SK-N-MC (cell line): ENCODE measurements around the gene TPD52L2.

ENCODE experiments used
- DNase-seq: peaks from one replicate; pipeline ENCODE4 v3.0.0-alpha.2; 2011; ENCODE audit warnings: low read depth, low spot score
- H3K27ac ChIP-seq: fragments of 200-600 bp; sonication (generic); 2 replicates; pipeline ENCODE4 v1.5.1; 2016; ENCODE audit warnings: mixed run types
- H3K36me3 ChIP-seq: fragments of 200-600 bp; sonication (generic); 2 replicates; pipeline ENCODE4 v1.6.1; 2017; ENCODE audit warnings: antibody characterized with exemption, low read length, mixed read lengths; ENCODE audit not compliant: insufficient read depth
- H3K4me3 ChIP-seq: fragments of 200-600 bp; sonication (generic); 2 replicates; pipeline ENCODE4 v1.5.1; 2016
- H3K9ac ChIP-seq: fragments of 200-600 bp; sonication (generic); 2 replicates; pipeline ENCODE4 v1.8.0; 2017; ENCODE audit warnings: mixed run types, mixed read lengths; ENCODE audit not compliant: insufficient read length
- H3K9me3 ChIP-seq: fragments of 200-600 bp; sonication (generic); 2 replicates; pipeline ENCODE4 v1.6.1; 2017; ENCODE audit warnings: low read depth, mild to moderate bottlenecking, antibody characterized with exemption, low read length, moderate library complexity, mixed read lengths
- EZH2 ChIP-seq: fragments of 200-600 bp; sonication (generic); IDR thresholded peaks from one replicate; pipeline ENCODE4 v1.6.1; 2017; ENCODE audit warnings: antibody characterized with exemption
- FOXP2 ChIP-seq: optimal IDR thresholded peaks from 2 replicates; pipeline ENCODE3; 2011; ENCODE audit warnings: mild to moderate bottlenecking, moderate library complexity; ENCODE audit not compliant: insufficient read depth; ENCODE audit errors: extremely low read length, control extremely low read depth
- POLR2AphosphoS5 ChIP-seq: IDR thresholded peaks from 2 replicates; pipeline ENCODE4 v1.6.1; 2012; ENCODE audit warnings: mild to moderate bottlenecking, low read depth, low read length, borderline replicate concordance

TPD52L2 gene

GRCh38 chr20:63940472-63941266, 75.6 kb downstream of the TPD52L2 start:
- Histone ChIP-seq H3K36me3 (peaks cover 28% of the 10 kb centered on the region; the same call in 1 of the 2 replicates), H3K9ac (no peak overlapping the region)

More at GRCh38 chr20:63940472-63941266, 75.6 kb downstream of the TPD52L2 start:
- TF ChIP-seq FOXP2 = no peak
- no peak; the same call in 1 of the 2 replicates for TF ChIP-seq POLR2AphosphoS5
- no peak for TF ChIP-seq EZH2
- H3K9me3 ChIP-seq = no peaks in the 10 kb centered on the region
- no peak overlapping the region for H3K27ac ChIP-seq
- DNase-seq = no peak
- H3K4me3 ChIP-seq = no peak overlapping the region
